Parathyroid adenoma (tissue), 2 donors: Measurements from ENCODE around the gene POLR3G.
A peak's percentile ranks its signal among the peaks of the same experiment; 100 is the strongest.

Experiments
- H2AFZ ChIP-seq: fragments of 300-600 bp; sonication (generic); one replicate; pipeline ENCODE4 v1.7.0; 2017; ENCODE audit warnings: antibody characterized with exemption, mild to moderate bottlenecking
- H3K27ac ChIP-seq: fragments of 300-600 bp; sonication (generic); one replicate; pipeline ENCODE4 v1.7.0; 2017
- H3K27me3 ChIP-seq: fragments of 300-600 bp; sonication (generic); one replicate; pipeline ENCODE4 v1.7.0; 2017; ENCODE audit warnings: low read length; ENCODE audit not compliant: control insufficient read depth, insufficient read depth
- H3K36me3 ChIP-seq: fragments of 300-600 bp; sonication (generic); one replicate; pipeline ENCODE4 v1.7.0; 2017; ENCODE audit warnings: low read length; ENCODE audit not compliant: control insufficient read depth, insufficient read depth
- H3K4me1 ChIP-seq: fragments of 300-600 bp; sonication (generic); one replicate; pipeline ENCODE4 v1.7.0; 2017; ENCODE audit warnings: control low read depth
- H3K4me2 ChIP-seq: fragments of 300-600 bp; sonication (generic); one replicate; pipeline ENCODE4 v1.7.0; 2017; ENCODE audit warnings: low read length
- H3K4me3 ChIP-seq: fragments of 300-600 bp; sonication (generic); one replicate; pipeline ENCODE4 v1.7.0; 2017; ENCODE audit warnings: low read depth, low read length
- H3K79me2 ChIP-seq: fragments of 300-600 bp; sonication (generic); one replicate; pipeline ENCODE4 v1.7.0; 2017; ENCODE audit warnings: control low read depth
- H3K9ac ChIP-seq: fragments of 300-600 bp; sonication (generic); one replicate; pipeline ENCODE4 v1.7.0; 2017; ENCODE audit warnings: mild to moderate bottlenecking
- H3K9me3 ChIP-seq: fragments of 300-600 bp; sonication (generic); one replicate; pipeline ENCODE4 v1.7.0; 2017; ENCODE audit warnings: low read length; ENCODE audit not compliant: control insufficient read depth
- CTCF ChIP-seq: fragments of 300-600 bp; sonication (generic); IDR thresholded peaks from one replicate; pipeline ENCODE4 v1.7.0; 2017; ENCODE audit warnings: antibody characterized with exemption, mild to moderate bottlenecking
- donor health status: primary hyperparathyroidism.

POLR3G gene, protein sequence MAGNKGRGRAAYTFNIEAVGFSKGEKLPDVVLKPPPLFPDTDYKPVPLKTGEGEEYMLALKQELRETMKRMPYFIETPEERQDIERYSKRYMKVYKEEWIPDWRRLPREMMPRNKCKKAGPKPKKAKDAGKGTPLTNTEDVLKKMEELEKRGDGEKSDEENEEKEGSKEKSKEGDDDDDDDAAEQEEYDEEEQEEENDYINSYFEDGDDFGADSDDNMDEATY

GRCh38 chr5:90474235-90475107 is at the start of gene POLR3G, which contains the start of gene MBLAC2:
Gene POLR3G, plus strand, starts transcription at chr5:90474864. Its CDS starts 10,704 bp downstream, at chr5:90485568.
Gene MBLAC2, minus strand, starts transcription at chr5:90474771. Its CDS starts 479 bp downstream, at chr5:90474292.
- Histone ChIP-seq H3K27me3 (no peaks in the 10 kb centered on the region), H3K9ac (peak within 1 kb of the TSS; percentile 51), H3K4me1 (no peaks in the 10 kb centered on the region), H2AFZ (peak within 1 kb of the TSS; percentile 95), H3K79me2 (peaks cover 19% of the 10 kb centered on the region), H3K36me3 (no peaks in the 10 kb centered on the region), H3K4me3 (peak within 1 kb of the TSS; percentile 84), H3K27ac (peak within 1 kb of the TSS; percentile 92), H3K4me2 (peak within 1 kb of the TSS; percentile 97), H3K9me3 (no peaks in the 10 kb centered on the region)
- TF ChIP-seq CTCF, result peak; percentile 41

GRCh38 chr5:90434116-90434714 is 40.4 kb upstream of the POLR3G start:
- H3K9me3 ChIP-seq, result no peaks in the 10 kb centered on the region
- H3K4me3 ChIP-seq, result no peak overlapping the region
- no peaks in the 10 kb centered on the region for H3K36me3 ChIP-seq
- no peaks in the 10 kb centered on the region for H3K27me3 ChIP-seq
- H2AFZ ChIP-seq, result peak overlapping the region; percentile 13
- TF ChIP-seq CTCF, result peak; percentile 77
- H3K4me1 ChIP-seq, result no peaks in the 10 kb centered on the region
- no peaks in the 10 kb centered on the region for H3K79me2 ChIP-seq
- H3K27ac ChIP-seq, result no peak overlapping the region
- H3K9ac ChIP-seq, result no peak overlapping the region
- H3K4me2 ChIP-seq, result no peak overlapping the region

DNA sequence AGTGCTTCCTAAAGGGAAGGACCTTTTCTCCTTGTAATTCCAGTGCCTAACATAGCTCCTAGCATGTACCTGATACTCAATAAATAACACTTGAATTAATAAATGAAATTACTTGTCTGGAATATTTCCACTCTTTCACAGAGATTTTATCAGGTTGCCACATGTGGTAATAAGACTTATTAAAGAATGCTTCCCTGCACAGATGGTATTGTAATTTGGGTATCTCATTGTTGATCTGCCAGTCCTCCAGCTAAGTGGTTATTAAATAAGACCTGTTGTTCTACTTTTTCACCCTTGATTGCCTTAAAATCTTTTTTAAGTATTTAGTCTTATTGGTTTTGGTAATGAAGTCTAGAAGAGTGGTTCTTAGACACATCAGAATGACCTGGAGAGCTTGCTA is 37.0 kb upstream of the POLR3G start:
- Histone ChIP-seq H3K27ac (no peak overlapping the region), H3K9me3 (no peaks in the 10 kb centered on the region), H3K79me2 (no peaks in the 10 kb centered on the region), H3K36me3 (no peaks in the 10 kb centered on the region), H3K4me1 (peaks cover 5% of the 10 kb centered on the region), H3K4me2 (peak overlapping the region; percentile 37), H3K4me3 (no peak overlapping the region), H2AFZ (no peak overlapping the region), H3K27me3 (no peaks in the 10 kb centered on the region), H3K9ac (no peak overlapping the region)
- TF ChIP-seq CTCF, result no peak

DNA sequence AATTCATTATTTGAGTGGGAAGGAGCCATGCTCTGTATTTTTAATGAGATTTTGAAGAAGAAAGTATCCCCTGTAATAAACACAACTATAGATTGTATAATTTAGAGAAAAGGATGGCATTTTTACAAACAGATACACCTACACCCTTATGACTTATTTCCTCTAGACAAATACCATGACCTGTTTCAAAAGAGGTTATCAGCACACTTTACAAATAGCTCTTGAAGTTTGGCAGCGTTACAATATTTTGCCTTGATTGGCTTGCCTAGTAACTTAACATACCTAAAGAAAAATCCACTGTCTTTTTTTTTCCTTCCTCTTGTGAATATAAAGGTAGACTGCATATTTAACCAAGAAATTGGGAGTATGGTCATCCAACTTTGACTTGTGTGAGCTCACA is 36.6 kb upstream of the POLR3G start:
- no peaks in the 10 kb centered on the region for H3K36me3 ChIP-seq
- H3K27me3 ChIP-seq, result no peaks in the 10 kb centered on the region
- no peak overlapping the region for H3K27ac ChIP-seq
- no peak overlapping the region for H3K9ac ChIP-seq
- H3K79me2 ChIP-seq, result no peaks in the 10 kb centered on the region
- no peak overlapping the region for H3K4me3 ChIP-seq
- no peak overlapping the region for H2AFZ ChIP-seq
- no peak for TF ChIP-seq CTCF
- H3K9me3 ChIP-seq, result no peaks in the 10 kb centered on the region
- H3K4me1 ChIP-seq, result peaks cover 5% of the 10 kb centered on the region
- no peak overlapping the region for H3K4me2 ChIP-seq
